H1 (cell line): ENCODE measurements around the gene CDT1. TPM values are rescaled to one million over a fixed set of nuclear protein-coding genes. Genes with fewer than 3 reads are reported as not detected.

Experiments used
- CTCF ChIA-PET: fragments of 300-600 bp; sonication (Branson Sonifier 250); formaldehyde crosslinking; loops from one replicate; lab custom pipeline; 2021; ENCODE audit not compliant: partially characterized antibody; lab: Charles Lee
- POLR2A ChIA-PET: fragments of 300-600 bp; sonication (Branson Sonifier 250); formaldehyde crosslinking; loops from one replicate; lab custom pipeline; 2021; ENCODE audit warnings: inconsistent platforms; ENCODE audit not compliant: partially characterized antibody; lab: Charles Lee
- DNase-seq, 2 experiments: peaks; one replicate each; pipeline versions ENCODE4 v3.0.0 to v3.0.0-alpha.2; 2010 to 2022; ENCODE audit warnings: low spot score in 2 of 2, low read depth in 1 of 2, mixed read lengths in 1 of 2
- FAIRE-seq: peaks from 2 replicates; lab custom pipeline; 2011; peaks lifted over from hg19 to GRCh38; lab: Jason Lieb, UNC
- H2AFZ ChIP-seq: 2 replicates; pipeline ENCODE4 v1.8.1; 2012; ENCODE audit warnings: low read length, inconsistent platforms
- H2AK5ac ChIP-seq: 2 replicates; pipeline ENCODE4 v1.6.1; 2013; ENCODE audit warnings: low read depth, low read length
- H2BK120ac ChIP-seq: replicated peaks from 2 replicates; pipeline ENCODE3; 2013; ENCODE audit warnings: low read depth, low read length, inconsistent platforms
- H2BK12ac ChIP-seq: 2 replicates; pipeline ENCODE4 v1.6.1; 2013; ENCODE audit warnings: low read depth, low read length
- H2BK15ac ChIP-seq: 2 replicates; pipeline ENCODE4 v1.6.1; 2013; ENCODE audit warnings: low read length
- H2BK20ac ChIP-seq: 2 replicates; pipeline ENCODE4 v1.6.1; 2013; ENCODE audit warnings: low read length
- H2BK5ac ChIP-seq: 2 replicates; pipeline ENCODE4 v1.6.1; 2013; ENCODE audit warnings: low read depth, low read length
- H3K14ac ChIP-seq: 2 replicates; pipeline ENCODE4 v1.6.1; 2013; ENCODE audit warnings: inconsistent platforms; ENCODE audit not compliant: insufficient read length
- H3K18ac ChIP-seq: 2 replicates; pipeline ENCODE4 v1.6.1; 2013; ENCODE audit warnings: low read length; ENCODE audit errors: extremely low read depth
- H3K23ac ChIP-seq: 2 replicates; pipeline ENCODE4 v1.6.1; 2013; ENCODE audit warnings: inconsistent platforms; ENCODE audit not compliant: insufficient read length
- H3K23me2 ChIP-seq: 2 replicates; pipeline ENCODE4 v1.6.1; 2013; ENCODE audit warnings: low read depth, low read length
- H3K27ac ChIP-seq: 2 replicates; pipeline ENCODE4 v1.6.1; 2011; ENCODE audit warnings: low read depth, low read length, inconsistent platforms
- H3K27me3 ChIP-seq, 4 experiments: replicated peaks in 1 of 4; 1 replicate in 1 of 4; 2 replicates in 3 of 4; pipeline versions ENCODE4 v1.6.1 to v1.8.1; 2011 to 2013; ENCODE audit warnings: low read length in 3 of 4, mild to moderate bottlenecking in 3 of 4, inconsistent platforms in 2 of 4, mixed read lengths in 2 of 4, moderate library complexity in 1 of 4; ENCODE audit not compliant: control insufficient read depth in 3 of 4, insufficient read depth in 3 of 4; ENCODE audit errors: extremely low read depth in 1 of 4
- H3K36me3 ChIP-seq, 4 experiments: 2 replicates each; pipeline versions ENCODE4 v1.6.1 to v1.8.1; 2011 to 2013; ENCODE audit warnings: mild to moderate bottlenecking in 4 of 4, low read length in 3 of 4, moderate library complexity in 2 of 4, control low read depth in 1 of 4, inconsistent platforms in 1 of 4; ENCODE audit not compliant: insufficient read depth in 4 of 4, control insufficient read depth in 2 of 4
- H3K4ac ChIP-seq: replicated peaks from 2 replicates; pipeline ENCODE3; 2013; ENCODE audit warnings: low read length, low read depth, mixed read lengths, inconsistent platforms; ENCODE audit not compliant: insufficient read length
- H3K4me1 ChIP-seq, 4 experiments: replicated peaks in 1 of 4; 1 replicate in 1 of 4; 2 replicates in 3 of 4; pipeline versions ENCODE4 v1.6.1 to v1.8.1; 2011 to 2013; ENCODE audit warnings: low read length in 3 of 4, inconsistent platforms in 2 of 4, mixed read lengths in 1 of 4; ENCODE audit not compliant: insufficient read depth in 4 of 4, control insufficient read depth in 3 of 4
- H3K4me2 ChIP-seq, 2 experiments: 2 replicates each; pipeline versions ENCODE4 v1.6.1 to v1.8.1; 2011 to 2013; ENCODE audit warnings: low read depth in 2 of 2, low read length in 2 of 2, control low read depth in 1 of 2, inconsistent platforms in 1 of 2, mild to moderate bottlenecking in 1 of 2; ENCODE audit not compliant: insufficient read depth in 1 of 2
- H3K4me3 ChIP-seq, 4 experiments: fragments of 200-600, 300-600 bp in 1 of 4; sonication (generic), shearing (Covaris generic), sonication (Bioruptor Twin) in 1 of 4; 2 replicates each; pipeline versions ENCODE4 v1.5.1 to v1.8.1; 2011 to 2016; ENCODE audit warnings: low read length in 4 of 4, low read depth in 3 of 4, control low read depth in 2 of 4, inconsistent platforms in 2 of 4, mild to moderate bottlenecking in 2 of 4, mixed read lengths in 1 of 4, moderate library complexity in 1 of 4; ENCODE audit not compliant: insufficient read depth in 2 of 4; ENCODE audit errors: extremely low read depth in 1 of 4
- H3K56ac ChIP-seq: replicated peaks from 2 replicates; pipeline ENCODE3; 2013; ENCODE audit warnings: low read depth, mild to moderate bottlenecking, mixed read lengths, low read length, inconsistent platforms; ENCODE audit not compliant: insufficient read length
- H3K79me1 ChIP-seq: 2 replicates; pipeline ENCODE4 v1.6.1; 2013; ENCODE audit warnings: low read depth, low read length, control low read depth
- H3K79me2 ChIP-seq, 2 experiments: 2 replicates each; pipeline versions ENCODE4 v1.6.1 to v1.8.1; 2012 to 2013; ENCODE audit warnings: low read length in 2 of 2, mild to moderate bottlenecking in 2 of 2, inconsistent platforms in 1 of 2; ENCODE audit not compliant: insufficient read depth in 2 of 2, control insufficient read depth in 1 of 2
- H3K9ac ChIP-seq, 4 experiments: replicated peaks in 1 of 4; 1 replicate in 1 of 4; 2 replicates in 3 of 4; pipeline versions ENCODE4 v1.6.1 to v1.8.1; 2011 to 2013; ENCODE audit warnings: low read depth in 3 of 4, low read length in 3 of 4, control low read depth in 2 of 4, mild to moderate bottlenecking in 2 of 4, moderate library complexity in 2 of 4, inconsistent platforms in 1 of 4; ENCODE audit errors: extremely low read depth in 1 of 4
- H3K9me3 ChIP-seq, 2 experiments: 2 replicates each; pipeline versions ENCODE4 v1.6.1 to v1.8.1; 2012 to 2013; ENCODE audit warnings: mild to moderate bottlenecking in 2 of 2, moderate library complexity in 2 of 2, control low read depth in 1 of 2, inconsistent platforms in 1 of 2, low read depth in 1 of 2, low read length in 1 of 2, mixed read lengths in 1 of 2; ENCODE audit not compliant: insufficient read depth in 2 of 2
- H4K20me1 ChIP-seq, 2 experiments: replicated peaks in 1 of 2; 2 replicates each; pipeline versions ENCODE3 to v1.8.1; 2011 to 2013; ENCODE audit warnings: inconsistent platforms in 2 of 2, low read length in 2 of 2, mild to moderate bottlenecking in 1 of 2; ENCODE audit not compliant: insufficient read depth in 2 of 2, control insufficient read depth in 1 of 2
- H4K5ac ChIP-seq: 2 replicates; pipeline ENCODE4 v1.6.1; 2013; ENCODE audit warnings: low read length, low read depth, mixed read lengths, inconsistent platforms; ENCODE audit not compliant: insufficient read length
- H4K8ac ChIP-seq: 2 replicates; pipeline ENCODE4 v1.8.0; 2013; ENCODE audit warnings: mild to moderate bottlenecking, moderate library complexity, low read length, inconsistent platforms; ENCODE audit not compliant: insufficient read depth; ENCODE audit errors: extremely low read depth
- H4K91ac ChIP-seq: replicated peaks from 2 replicates; pipeline ENCODE3; 2013; ENCODE audit warnings: low read length, mixed read lengths, inconsistent platforms; ENCODE audit not compliant: insufficient read length
- EZH2 ChIP-seq: fragments of 200-600 bp; sonication (generic); IDR thresholded peaks from 2 replicates; pipeline ENCODE4 v1.7.1; 2012; ENCODE audit warnings: low read depth, mild to moderate bottlenecking, moderate library complexity, low read length, inconsistent platforms; ENCODE audit not compliant: severe bottlenecking
- WGBS, 2 experiments: shearing (Covaris generic) in 1 of 2; methylation state at CpG; one replicate each; pipeline versions ENCODE4 v1.1.6 to v1.1.7; 2013 to 2015; ENCODE audit warnings: low lambda C conversion rate in 2 of 2, mixed read lengths in 2 of 2, inconsistent platforms in 1 of 2, low coverage in 1 of 2, missing lambda C conversion rate in 1 of 2; ENCODE audit not compliant: insufficient replicate concordance in 2 of 2, insufficient coverage in 1 of 2, insufficient read length in 1 of 2; ENCODE audit errors: extremely low coverage in 1 of 2, missing lambda C conversion rate in 1 of 2; 5-methylcytosine and 5-hydroxymethylcytosine counted together
- polyA plus RNA-seq, 7 experiments: library from polyadenylated mRNA; depleted of rRNA in 3 of 7; stranded (reverse) in 5 of 7; unstranded in 2 of 7; fragments of >200 nt in 5 of 7; fragments of 200-250 nt in 2 of 7; gene quantifications; 1 replicate in 5 of 7; 2 replicates in 1 of 7; 4 replicates in 1 of 7; pipeline versions ENCODE4 v1.2.1 to v1.2.3, GENCODE V29; 2011 to 2013; ENCODE audit warnings: missing spikeins in 2 of 7, mixed read lengths in 2 of 7
- total RNA-seq: library from RNA; stranded (reverse); fragmentation: NEBNext Ultra II Directional; extraction: Animal tissue kit (Norgen Biotek cat#: 25700); gene quantifications from 2 replicates; pipeline ENCODE4 v1.2.1, GENCODE V29; 2021

The CDT1 gene
- total and polyA plus RNA-seq, 2 of the 8 experiments (the other 6 are each of a cell fraction or from before 2014, with no cell fraction given): 76.7 to 95.4 TPM

DNA sequence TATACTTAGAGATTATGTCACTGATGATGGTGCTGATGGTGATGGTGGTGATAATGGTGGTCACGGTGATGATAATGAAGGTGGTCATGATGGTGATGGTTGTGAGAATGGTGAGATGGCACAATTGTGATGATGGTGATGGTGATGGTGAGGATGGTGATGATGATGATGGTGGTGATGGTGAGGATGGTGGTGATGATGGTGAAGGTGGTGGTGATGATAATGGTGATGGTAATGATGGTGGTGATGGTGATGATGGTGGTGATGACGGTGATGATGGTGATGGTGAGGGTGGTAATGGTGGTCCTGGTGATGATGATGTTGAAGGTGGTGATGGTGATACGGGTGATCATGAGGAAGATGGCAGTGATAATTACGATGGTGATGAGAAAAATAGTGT lies 5.5 kb upstream of the CDT1 start:
- ChIA-PET CTCF (interaction anchor here (0.6 to 1.5 kb wide), 3 partner anchors 34 to 365 kb away, joined by 3 read pairs; partner anchors contain the start of gene TRAPPC2L), POLR2A (interaction anchor here (2.8 to 5.3 kb wide), 3 partner anchors 11 to 14 kb away, joined by 10 to 66 read pairs (median 16); partner anchors contain the start of genes APRT and PIEZO1)
- no peak overlapping the region for H3K27ac ChIP-seq
- H3K4me3 ChIP-seq: no peak overlapping the region
- TF ChIP-seq EZH2: no peak
- FAIRE-seq (no peak), DNase-seq (no peak)
- H2AK5ac ChIP-seq: peak overlapping the region; percentile 98
- H2BK120ac ChIP-seq: no peak overlapping the region
- no peak overlapping the region for H3K4me2 ChIP-seq
- H4K20me1 ChIP-seq: peaks cover 0 to 4% of the 10 kb centered on the region in 2 experiments
- no peak overlapping the region for H2BK5ac ChIP-seq
- no peaks in the 10 kb centered on the region for H3K79me2 ChIP-seq
- H3K4me1 ChIP-seq: peaks cover 0 to 6% (median 3%) of the 10 kb centered on the region in 4 experiments; a peak in 6 of 7 replicates
- no peak overlapping the region for H3K4ac ChIP-seq
- no peak overlapping the region for H2BK12ac ChIP-seq
- no peaks in the 10 kb centered on the region for H3K27me3 ChIP-seq
- H3K56ac ChIP-seq: no peak overlapping the region
- no peak overlapping the region for H3K14ac ChIP-seq
- no peak overlapping the region for H4K91ac ChIP-seq
- H4K8ac ChIP-seq: no peak overlapping the region
- H2BK20ac ChIP-seq: no peak overlapping the region
- no peak overlapping the region for H3K18ac ChIP-seq
- H2AFZ ChIP-seq: no peak overlapping the region
- H3K9ac ChIP-seq: no peak overlapping the region
- peaks cover 4% of the 10 kb centered on the region; the same call in 1 of the 2 replicates for H3K23me2 ChIP-seq
- H3K9me3 ChIP-seq: no peaks in the 10 kb centered on the region
- no peak overlapping the region for H4K5ac ChIP-seq
- no peaks in the 10 kb centered on the region for H3K79me1 ChIP-seq
- no peak overlapping the region for H2BK15ac ChIP-seq
- no peak overlapping the region for H3K23ac ChIP-seq
- H3K36me3 ChIP-seq: no peaks in the 10 kb centered on the region
- WGBS, 2 experiments: 84 to 100% methylated on average over 2 to 4 of the region's 4 CpGs
